HG02759 (cell line): ENCODE results near the gene TMC4.
"Not testable (repeated sequence)": the region's sequence is repeated elsewhere in the genome, so short reads cannot be mapped to it uniquely, and the experiment has no call there.

ENCODE experiments used
- ATAC-seq: cut with Tn5 transposase; IDR thresholded peaks from one replicate; pipeline ENCODE4 v1.9.1; 2021; ENCODE audit warnings: mild to moderate bottlenecking, moderate library complexity; ENCODE audit not compliant: unreplicated experiment

The TMC4 gene

GRCh38 chr19:54172471-54173358 is at the start of gene TMC4:
Gene TMC4, minus strand, starts transcription at chr19:54173160. Its CDS starts 43 bp downstream, at chr19:54173117.
- ATAC-seq = no peak

GRCh38 chr19:54221947-54222346 is 49.0 kb upstream of the TMC4 start:
- ATAC-seq = not testable (repeated sequence)

GRCh38 chr19:54219702-54220101 is 46.7 kb upstream of the TMC4 start:
- ATAC-seq = not testable (repeated sequence)

- no peak for ATAC-seq
Observed at GRCh38 chr19:54218960-54219661, 46.2 kb upstream of the TMC4 start.

GRCh38 chr19:54218259-54218658 is 45.3 kb upstream of the TMC4 start:
- ATAC-seq = no peak

- ATAC-seq = not testable (repeated sequence)
Observed at GRCh38 chr19:54217517-54218247, 44.7 kb upstream of the TMC4 start.

GRCh38 chr19:54216869-54217268 is 43.9 kb upstream of the TMC4 start:
- ATAC-seq = no peak

- not testable (repeated sequence) for ATAC-seq
Observed at GRCh38 chr19:54214734-54215133, 41.8 kb upstream of the TMC4 start.

- not testable (repeated sequence) for ATAC-seq
Observed at GRCh38 chr19:54214217-54214616, 41.3 kb upstream of the TMC4 start.

- no peak for ATAC-seq
Observed at GRCh38 chr19:54211235-54211634, 38.3 kb upstream of the TMC4 start.

GRCh38 chr19:54209811-54210494 is 37.0 kb upstream of the TMC4 start:
- no peak for ATAC-seq

- no peak for ATAC-seq
Observed at GRCh38 chr19:54209058-54209810, 36.3 kb upstream of the TMC4 start.

- ATAC-seq = no peak
Observed at GRCh38 chr19:54208784-54209057, 35.8 kb upstream of the TMC4 start.

- ATAC-seq = peak; percentile 41
Observed at GRCh38 chr19:54207983-54208783, 35.2 kb upstream of the TMC4 start.

- ATAC-seq = no peak
Observed at GRCh38 chr19:54207676-54207982, 34.7 kb upstream of the TMC4 start.

- not testable (repeated sequence) for ATAC-seq
Observed at GRCh38 chr19:54207193-54207592, 34.2 kb upstream of the TMC4 start.

GRCh38 chr19:54206831-54207177 is 33.8 kb upstream of the TMC4 start:
- no peak for ATAC-seq

- ATAC-seq = no peak
Observed at GRCh38 chr19:54206030-54206830, 33.3 kb upstream of the TMC4 start.
